Liver (tissue), 9 donors: ENCODE measurements around the gene NPPB. TPM values are rescaled to one million over a fixed set of nuclear protein-coding genes. Genes with fewer than 3 reads are reported as not detected.

Source experiments
- DNase-seq: peaks from one replicate; pipeline ENCODE4 v3.0.0-alpha.2; 2017; ENCODE audit warnings: low spot score
- H3K27ac ChIP-seq, 2 donors: one replicate each; pipeline ENCODE4 v1.7.0; 2013; ENCODE audit warnings: inconsistent platforms in 2 of 2, low read length in 2 of 2, control low read depth in 1 of 2, low read depth in 1 of 2, mild to moderate bottlenecking in 1 of 2
- H3K27me3 ChIP-seq, 4 donors: one replicate each; pipeline versions ENCODE4 v1.6.1 to v1.7.0; 2013; ENCODE audit warnings: low read length in 3 of 4, inconsistent platforms in 1 of 4, mild to moderate bottlenecking in 1 of 4, moderate library complexity in 1 of 4; ENCODE audit not compliant: control insufficient read depth in 4 of 4, insufficient read depth in 4 of 4
- H3K36me3 ChIP-seq, 4 donors: one replicate each; pipeline versions ENCODE4 v1.6.1 to v1.7.0; 2013; ENCODE audit warnings: low read length in 3 of 4, mild to moderate bottlenecking in 3 of 4, low read depth in 1 of 4, moderate library complexity in 1 of 4; ENCODE audit not compliant: control insufficient read depth in 4 of 4, insufficient read depth in 3 of 4
- H3K4me1 ChIP-seq, 4 donors: one replicate each; pipeline versions ENCODE4 v1.6.1 to v1.7.0; 2013; ENCODE audit warnings: low read length in 3 of 4, mild to moderate bottlenecking in 3 of 4, moderate library complexity in 1 of 4; ENCODE audit not compliant: control insufficient read depth in 4 of 4, insufficient read depth in 4 of 4
- H3K4me3 ChIP-seq, 3 donors: one replicate each; pipeline versions ENCODE4 v1.6.1 to v1.7.0; 2013; ENCODE audit warnings: low read length in 3 of 3, control low read depth in 1 of 3, low read depth in 1 of 3, mild to moderate bottlenecking in 1 of 3
- H3K9ac ChIP-seq, 2 donors: one replicate each; pipeline ENCODE4 v1.7.0; 2013; ENCODE audit warnings: low read length in 2 of 2, mild to moderate bottlenecking in 2 of 2, moderate library complexity in 2 of 2, control low read depth in 1 of 2, low read depth in 1 of 2
- H3K9me3 ChIP-seq, 4 donors: one replicate each; pipeline versions ENCODE4 v1.6.1 to v1.7.0; 2013; ENCODE audit warnings: low read length in 3 of 4; ENCODE audit not compliant: control insufficient read depth in 4 of 4
- CTCF ChIP-seq: fragments of 150-350 bp; IDR thresholded peaks from 2 replicates; pipeline ENCODE4 v1.5.1; 2017; ENCODE audit warnings: improper control_type of control experiment, low read depth, low read length; ENCODE audit not compliant: missing input control
- EGR1 ChIP-seq, 2 donors: IDR thresholded peaks; 2 replicates each; pipeline ENCODE4 v1.6.1; 2016 to 2018; ENCODE audit warnings: antibody characterized with exemption in 2 of 2, low read depth in 2 of 2
- FOXA1 ChIP-seq: IDR thresholded peaks from 2 replicates; pipeline ENCODE4 v1.6.1; 2016; ENCODE audit warnings: antibody characterized with exemption
- FOXA2 ChIP-seq: IDR thresholded peaks from 2 replicates; pipeline ENCODE4 v1.6.1; 2016; ENCODE audit warnings: antibody characterized with exemption
- GABPA ChIP-seq, 2 donors: IDR thresholded peaks in 1 of 2; conservative IDR thresholded peaks in 1 of 2; 2 replicates each; pipeline ENCODE4 v1.6.1; 2016; ENCODE audit warnings: antibody characterized with exemption in 2 of 2, mild to moderate bottlenecking in 1 of 2, moderate library complexity in 1 of 2
- HNF4A ChIP-seq, 2 donors: conservative IDR thresholded peaks; 2 replicates each; pipeline ENCODE4 v1.6.1; 2016; ENCODE audit warnings: antibody characterized with exemption in 2 of 2, mild to moderate bottlenecking in 2 of 2
- HNF4G ChIP-seq: IDR thresholded peaks from 2 replicates; pipeline ENCODE4 v1.6.1; 2016; ENCODE audit warnings: antibody characterized with exemption
- JUND ChIP-seq, 2 donors: IDR thresholded peaks; 2 replicates each; pipeline ENCODE4 v1.6.1; 2016; ENCODE audit warnings: antibody characterized with exemption in 2 of 2
- MAX ChIP-seq: IDR thresholded peaks from 2 replicates; pipeline ENCODE4 v1.6.1; 2016; ENCODE audit warnings: antibody characterized with exemption
- NR2F2 ChIP-seq: IDR thresholded peaks from 2 replicates; pipeline ENCODE4 v1.6.1; 2016; ENCODE audit warnings: antibody characterized with exemption
- RAD21 ChIP-seq, 2 donors: IDR thresholded peaks; 2 replicates each; pipeline ENCODE4 v1.6.1; 2016; ENCODE audit warnings: antibody characterized with exemption in 2 of 2, mild to moderate bottlenecking in 2 of 2
- RXRA ChIP-seq, 2 donors: IDR thresholded peaks; 2 replicates each; pipeline ENCODE4 v1.6.1; 2017 to 2018; ENCODE audit warnings: antibody characterized with exemption in 2 of 2, mild to moderate bottlenecking in 1 of 2
- SP1 ChIP-seq: IDR thresholded peaks from 2 replicates; pipeline ENCODE4 v1.6.1; 2018; ENCODE audit warnings: antibody characterized with exemption, mild to moderate bottlenecking
- TAF1 ChIP-seq: conservative IDR thresholded peaks from 2 replicates; pipeline ENCODE4 v1.6.1; 2016; ENCODE audit warnings: antibody characterized with exemption, mild to moderate bottlenecking
- YY1 ChIP-seq: IDR thresholded peaks from 2 replicates; pipeline ENCODE4 v1.6.1; 2016; ENCODE audit warnings: antibody characterized with exemption, mild to moderate bottlenecking
- WGBS: extraction: QIAGEN DNeasy Blood & Tissue Kit; methylation state at CpG from one replicate; pipeline ENCODE4 v1.1.7; 2013; 5-methylcytosine and 5-hydroxymethylcytosine counted together
- polyA plus RNA-seq, 2 donors: library from polyadenylated mRNA; stranded (reverse) in 1 of 2; unstranded in 1 of 2; fragments of 200-250 nt in 1 of 2; fragments of >200 nt in 1 of 2; fragmentation: Nextera tagmentation in 1 of 2; extraction: Ambion mirVana in 1 of 2; gene quantifications; one replicate each; pipeline versions ENCODE4 v1.2.1 to v1.2.3, GENCODE V29; 2013 to 2015
- total RNA-seq, 2 donors: library from RNA; depleted of rRNA; stranded (reverse); fragments of >200 nt; gene quantifications; one replicate each; pipeline ENCODE4 v1.2.3, GENCODE V29; 2014
- TF ChIP-seq, protein P1 (sequence below): IDR thresholded peaks from 2 replicates; pipeline ENCODE4 v1.6.1; 2016; ENCODE audit warnings: antibody characterized with exemption, mild to moderate bottlenecking
- TF ChIP-seq, protein P2 (sequence below): IDR thresholded peaks from 2 replicates; pipeline ENCODE4 v1.6.1; 2016; ENCODE audit warnings: antibody characterized with exemption
- donor health status: healthy.
- donor health status: healthy.
- donor health status: healthy.
- donor health status: healthy.
- donor health status: healthy.

NPPB gene
- total and polyA plus RNA-seq, 4 donors, result not detected

GRCh38 chr1:11851180-11851579 lies 7.6 kb downstream of the NPPB start:
- H3K4me3 ChIP-seq, result no peak overlapping the region
- TF ChIP-seq SP1 (no peak), FOXA1 (no peak), HNF4A (conservative IDR thresholded peaks at IDR 0.05) (no peak), HNF4G (no peak), MAX (no peak), CTCF (no peak), TAF1 (no peak), NR2F2 (no peak), RXRA (IDR thresholded peaks at IDR 0.05) (no peak), EGR1 (IDR thresholded peaks at IDR 0.05; ENCODE audit: low read depth in 2 of 2) (no peak), GABPA (IDR thresholded peaks at IDR 0.05 in 1 of 2, conservative IDR thresholded peaks at IDR 0.05 in 1 of 2) (no peak), JUND (IDR thresholded peaks at IDR 0.05) (no peak), FOXA2 (no peak), RAD21 (IDR thresholded peaks at IDR 0.05) (no peak)
- TF ChIP-seq, protein P1, sequence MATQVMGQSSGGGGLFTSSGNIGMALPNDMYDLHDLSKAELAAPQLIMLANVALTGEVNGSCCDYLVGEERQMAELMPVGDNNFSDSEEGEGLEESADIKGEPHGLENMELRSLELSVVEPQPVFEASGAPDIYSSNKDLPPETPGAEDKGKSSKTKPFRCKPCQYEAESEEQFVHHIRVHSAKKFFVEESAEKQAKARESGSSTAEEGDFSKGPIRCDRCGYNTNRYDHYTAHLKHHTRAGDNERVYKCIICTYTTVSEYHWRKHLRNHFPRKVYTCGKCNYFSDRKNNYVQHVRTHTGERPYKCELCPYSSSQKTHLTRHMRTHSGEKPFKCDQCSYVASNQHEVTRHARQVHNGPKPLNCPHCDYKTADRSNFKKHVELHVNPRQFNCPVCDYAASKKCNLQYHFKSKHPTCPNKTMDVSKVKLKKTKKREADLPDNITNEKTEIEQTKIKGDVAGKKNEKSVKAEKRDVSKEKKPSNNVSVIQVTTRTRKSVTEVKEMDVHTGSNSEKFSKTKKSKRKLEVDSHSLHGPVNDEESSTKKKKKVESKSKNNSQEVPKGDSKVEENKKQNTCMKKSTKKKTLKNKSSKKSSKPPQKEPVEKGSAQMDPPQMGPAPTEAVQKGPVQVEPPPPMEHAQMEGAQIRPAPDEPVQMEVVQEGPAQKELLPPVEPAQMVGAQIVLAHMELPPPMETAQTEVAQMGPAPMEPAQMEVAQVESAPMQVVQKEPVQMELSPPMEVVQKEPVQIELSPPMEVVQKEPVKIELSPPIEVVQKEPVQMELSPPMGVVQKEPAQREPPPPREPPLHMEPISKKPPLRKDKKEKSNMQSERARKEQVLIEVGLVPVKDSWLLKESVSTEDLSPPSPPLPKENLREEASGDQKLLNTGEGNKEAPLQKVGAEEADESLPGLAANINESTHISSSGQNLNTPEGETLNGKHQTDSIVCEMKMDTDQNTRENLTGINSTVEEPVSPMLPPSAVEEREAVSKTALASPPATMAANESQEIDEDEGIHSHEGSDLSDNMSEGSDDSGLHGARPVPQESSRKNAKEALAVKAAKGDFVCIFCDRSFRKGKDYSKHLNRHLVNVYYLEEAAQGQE, result no peak
- TF ChIP-seq, protein P2, sequence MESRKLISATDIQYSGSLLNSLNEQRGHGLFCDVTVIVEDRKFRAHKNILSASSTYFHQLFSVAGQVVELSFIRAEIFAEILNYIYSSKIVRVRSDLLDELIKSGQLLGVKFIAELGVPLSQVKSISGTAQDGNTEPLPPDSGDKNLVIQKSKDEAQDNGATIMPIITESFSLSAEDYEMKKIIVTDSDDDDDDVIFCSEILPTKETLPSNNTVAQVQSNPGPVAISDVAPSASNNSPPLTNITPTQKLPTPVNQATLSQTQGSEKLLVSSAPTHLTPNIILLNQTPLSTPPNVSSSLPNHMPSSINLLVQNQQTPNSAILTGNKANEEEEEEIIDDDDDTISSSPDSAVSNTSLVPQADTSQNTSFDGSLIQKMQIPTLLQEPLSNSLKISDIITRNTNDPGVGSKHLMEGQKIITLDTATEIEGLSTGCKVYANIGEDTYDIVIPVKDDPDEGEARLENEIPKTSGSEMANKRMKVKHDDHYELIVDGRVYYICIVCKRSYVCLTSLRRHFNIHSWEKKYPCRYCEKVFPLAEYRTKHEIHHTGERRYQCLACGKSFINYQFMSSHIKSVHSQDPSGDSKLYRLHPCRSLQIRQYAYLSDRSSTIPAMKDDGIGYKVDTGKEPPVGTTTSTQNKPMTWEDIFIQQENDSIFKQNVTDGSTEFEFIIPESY, result no peak
- H3K9me3 ChIP-seq, result no peaks in the 10 kb centered on the region
- H3K4me1 ChIP-seq, result no peaks in the 10 kb centered on the region
- H3K36me3 ChIP-seq, result peaks cover 0 to 2% (median 0%) of the 10 kb centered on the region in 4 donors
- H3K9ac ChIP-seq, result no peak overlapping the region
- no peak overlapping the region for H3K27ac ChIP-seq
- 71% methylated on average over 7 of the region's 7 CpGs for WGBS
- no peak for DNase-seq
- H3K27me3 ChIP-seq, result no peaks in the 10 kb centered on the region

DNA sequence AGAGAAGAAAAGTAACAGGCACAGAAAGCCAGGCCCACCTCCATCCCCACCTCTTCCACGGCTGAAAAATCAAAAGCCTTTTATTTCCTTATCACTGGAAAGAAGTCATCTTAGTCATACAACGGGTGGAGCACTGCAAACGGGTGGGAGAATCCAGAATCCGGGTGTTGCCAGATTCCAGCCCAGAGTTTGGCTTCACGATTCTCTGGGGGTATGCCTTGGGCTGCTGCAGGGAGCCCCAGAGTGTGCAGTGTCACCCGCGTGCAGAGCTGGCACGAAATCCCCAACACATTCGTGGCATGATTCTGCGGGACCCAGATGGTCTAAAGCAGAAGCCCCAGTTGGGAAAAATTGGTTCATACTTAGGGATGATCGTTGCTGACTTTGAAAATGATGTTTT lies 8.6 kb downstream of the NPPB start:
- no peak overlapping the region for H3K9ac ChIP-seq
- TF ChIP-seq FOXA1 (no peak), RAD21 (IDR thresholded peaks at IDR 0.05) (no peak), YY1 (no peak), HNF4A (conservative IDR thresholded peaks at IDR 0.05) (no peak), SP1 (no peak)
- TF ChIP-seq, protein P1, result no peak
- TF ChIP-seq, protein P2, result no peak
- no peak for DNase-seq
- H3K36me3 ChIP-seq, result peaks cover 0 to 3% (median 1%) of the 10 kb centered on the region in 4 donors
- WGBS, result 59% methylated on average over 11 of the region's 11 CpGs
- no peaks in the 10 kb centered on the region for H3K9me3 ChIP-seq
- H3K27ac ChIP-seq, result no peak overlapping the region
- H3K27me3 ChIP-seq, result no peaks in the 10 kb centered on the region
- H3K4me1 ChIP-seq, result no peaks in the 10 kb centered on the region
- H3K4me3 ChIP-seq, result no peak overlapping the region
